IMR-90 (cell line): ENCODE results near the gene KIF22. TPM values are rescaled to one million over a fixed set of nuclear protein-coding genes. Genes with fewer than 3 reads are reported as not detected.

Experiments
- ATAC-seq: fragments of 200-7000 bp; cut with Tn5 transposase; 2 replicates; pipeline ENCODE4 v1.9.1; 2020; ENCODE audit warnings: low read depth, mild to moderate bottlenecking, moderate library complexity
- BruUV-seq: library from RNA; stranded (reverse); fragments of 400-500 nt; replicated peaks from 2 replicates; lab custom pipeline; 2021; lab: Mats Ljungman, UMichigan
- CTCF ChIA-PET: fragments of 300-600 bp; formaldehyde crosslinking; extraction: SDS; loops from one replicate; lab custom pipeline; 2021; ENCODE audit warnings: antibody characterized with exemption; lab: Yijun Ruan, JAX
- POLR2A ChIA-PET: fragments of 300-600 bp; sonication (Branson Sonifier 250); formaldehyde crosslinking; loops from one replicate; lab custom pipeline; 2022; ENCODE audit warnings: antibody characterized with exemption; ENCODE audit not compliant: unreplicated experiment; lab: Charles Lee
- DNase-seq: peaks from one replicate; pipeline ENCODE4 v3.0.0; 2013
- H2AFZ ChIP-seq: replicated peaks from 2 replicates; pipeline ENCODE3; 2013; ENCODE audit warnings: low read length, mild to moderate bottlenecking; ENCODE audit not compliant: poor library complexity
- H2AK5ac ChIP-seq: 2 replicates; pipeline ENCODE4 v1.6.1; 2013; ENCODE audit warnings: low read depth, low read length, inconsistent platforms
- H2AK9ac ChIP-seq: replicated peaks from 2 replicates; pipeline ENCODE3; 2013; ENCODE audit warnings: mild to moderate bottlenecking, low read depth, low read length, moderate library complexity; ENCODE audit not compliant: poor library complexity
- H2BK120ac ChIP-seq: 2 replicates; pipeline ENCODE4 v1.6.1; 2013; ENCODE audit warnings: low read depth, low read length, inconsistent platforms
- H2BK15ac ChIP-seq: 3 replicates; pipeline ENCODE4 v1.6.1; 2013; ENCODE audit warnings: low read depth, low read length, inconsistent platforms
- H2BK20ac ChIP-seq: 2 replicates; pipeline ENCODE4 v1.6.1; 2013; ENCODE audit warnings: low read depth, mild to moderate bottlenecking, inconsistent platforms, low read length, moderate library complexity
- H2BK5ac ChIP-seq: 2 replicates; pipeline ENCODE4 v1.6.1; 2013; ENCODE audit warnings: mild to moderate bottlenecking, low read depth, low read length, inconsistent platforms; ENCODE audit not compliant: poor library complexity, severe bottlenecking
- H3K14ac ChIP-seq: replicated peaks from 2 replicates; pipeline ENCODE4 v1.6.1; 2013; ENCODE audit warnings: low read depth, low read length, inconsistent platforms
- H3K18ac ChIP-seq: 2 replicates; pipeline ENCODE4 v1.6.1; 2013; ENCODE audit warnings: low read depth, low read length, control low read depth
- H3K23ac ChIP-seq: 2 replicates; pipeline ENCODE4 v1.6.1; 2013; ENCODE audit warnings: low read depth, low read length, inconsistent platforms
- H3K27ac ChIP-seq: 2 replicates; pipeline ENCODE4 v1.5.1; 2013; ENCODE audit warnings: mild to moderate bottlenecking, control low read depth, low read length; ENCODE audit not compliant: insufficient read depth
- H3K27me3 ChIP-seq: 2 replicates; pipeline ENCODE4 v1.6.1; 2013; ENCODE audit warnings: low read length; ENCODE audit not compliant: control insufficient read depth, insufficient read depth
- H3K36me3 ChIP-seq: 2 replicates; pipeline ENCODE4 v1.6.1; 2013; ENCODE audit warnings: low read length, mixed read lengths; ENCODE audit not compliant: control insufficient read depth, insufficient read depth
- H3K4ac ChIP-seq: 2 replicates; pipeline ENCODE4 v1.6.1; 2013; ENCODE audit warnings: low read depth, low read length, inconsistent platforms
- H3K4me1 ChIP-seq: 2 replicates; pipeline ENCODE4 v1.6.1; 2013; ENCODE audit warnings: low read length, mixed read lengths; ENCODE audit not compliant: control insufficient read depth, insufficient read depth
- H3K4me2 ChIP-seq: 2 replicates; pipeline ENCODE4 v1.6.1; 2013; ENCODE audit warnings: low read depth, mild to moderate bottlenecking, control low read depth, low read length, moderate library complexity
- H3K4me3 ChIP-seq: 2 replicates; pipeline ENCODE4 v1.5.1; 2013; ENCODE audit warnings: low read depth, mild to moderate bottlenecking, control low read depth, low read length, moderate library complexity; ENCODE audit not compliant: insufficient read depth
- H3K56ac ChIP-seq: 2 replicates; pipeline ENCODE4 v1.6.1; 2013; ENCODE audit warnings: low read length, inconsistent platforms; ENCODE audit not compliant: insufficient read depth; ENCODE audit errors: extremely low read depth
- H3K79me1 ChIP-seq, 2 experiments: 2 replicates each; pipeline ENCODE4 v1.6.1; 2013; ENCODE audit warnings: low read length in 2 of 2, inconsistent platforms in 1 of 2, low read depth in 1 of 2
- H3K9ac ChIP-seq: 2 replicates; pipeline ENCODE4 v1.6.1; 2013; ENCODE audit warnings: low read depth, low read length, control low read depth
- H3K9me1 ChIP-seq: 2 replicates; pipeline ENCODE4 v1.6.1; 2013; ENCODE audit warnings: low read length, inconsistent platforms; ENCODE audit not compliant: insufficient read depth
- H3K9me3 ChIP-seq: 2 replicates; pipeline ENCODE4 v1.6.1; 2013; ENCODE audit warnings: low read length; ENCODE audit not compliant: control insufficient read depth, insufficient read depth
- H4K20me1 ChIP-seq: 2 replicates; pipeline ENCODE4 v1.6.1; 2013; ENCODE audit warnings: low read length, inconsistent platforms; ENCODE audit not compliant: insufficient read depth
- H4K5ac ChIP-seq: 2 replicates; pipeline ENCODE4 v1.6.1; 2013; ENCODE audit warnings: mild to moderate bottlenecking, low read depth, low read length, control low read depth
- H4K8ac ChIP-seq, 2 experiments: 2 replicates each; pipeline ENCODE4 v1.6.1; 2013; ENCODE audit warnings: low read depth in 2 of 2, low read length in 2 of 2, control low read depth in 1 of 2, inconsistent platforms in 1 of 2
- H4K91ac ChIP-seq: 2 replicates; pipeline ENCODE4 v1.6.1; 2013; ENCODE audit warnings: low read depth, low read length, inconsistent platforms; ENCODE audit not compliant: insufficient read depth
- BHLHE40 ChIP-seq: fragments of 150-350 bp; IDR thresholded peaks from 2 replicates; pipeline ENCODE4 v1.6.1; 2016; ENCODE audit warnings: mild to moderate bottlenecking, low read depth, low read length
- CHD1 ChIP-seq: IDR thresholded peaks from 2 replicates; pipeline ENCODE4 v1.6.1; 2012; ENCODE audit warnings: low read depth, low read length, improper control_type of control experiment
- CTCF ChIP-seq: conservative IDR thresholded peaks from 2 replicates; pipeline ENCODE4 v1.5.1; 2012; ENCODE audit warnings: mild to moderate bottlenecking, low read depth, low read length, improper control_type of control experiment
- ELK1 ChIP-seq: fragments of 150-350 bp; IDR thresholded peaks from 2 replicates; pipeline ENCODE4 v1.6.1; 2016; ENCODE audit warnings: low read depth, mild to moderate bottlenecking, low read length, moderate library complexity, borderline replicate concordance
- FOS ChIP-seq: fragments of 150-350 bp; IDR thresholded peaks from 2 replicates; pipeline ENCODE4 v1.6.1; 2016; ENCODE audit warnings: low read depth, low read length
- MAFK ChIP-seq: IDR thresholded peaks from 2 replicates; pipeline ENCODE4 v1.6.1; 2012; ENCODE audit warnings: low read depth, low read length, improper control_type of control experiment
- MXI1 ChIP-seq: IDR thresholded peaks from 2 replicates; pipeline ENCODE4 v1.6.1; 2012; ENCODE audit warnings: low read depth, mild to moderate bottlenecking, low read length, moderate library complexity, borderline replicate concordance
- NFE2L2 ChIP-seq: fragments of 150-350 bp; IDR thresholded peaks from 2 replicates; pipeline ENCODE4 v1.6.1; 2016; ENCODE audit warnings: low read depth, mild to moderate bottlenecking, low read length
- POLR2A ChIP-seq: IDR thresholded peaks from 2 replicates; pipeline ENCODE4 v1.6.1; 2012; ENCODE audit warnings: mild to moderate bottlenecking, low read depth, low read length
- RAD21 ChIP-seq: IDR thresholded peaks from 2 replicates; pipeline ENCODE4 v1.6.1; 2012; ENCODE audit warnings: low read length, improper control_type of control experiment
- RCOR1 ChIP-seq: IDR thresholded peaks from 2 replicates; pipeline ENCODE4 v1.6.1; 2012; ENCODE audit warnings: mild to moderate bottlenecking, low read length, improper control_type of control experiment; ENCODE audit not compliant: insufficient replicate concordance
- RFX5 ChIP-seq: IDR thresholded peaks from 2 replicates; pipeline ENCODE4 v1.8.0; 2012; ENCODE audit warnings: low read depth, mild to moderate bottlenecking, low read length, moderate library complexity
- SMC3 ChIP-seq: fragments of 150-350 bp; IDR thresholded peaks from 2 replicates; pipeline ENCODE4 v1.6.1; 2016; ENCODE audit warnings: low read depth, mild to moderate bottlenecking, antibody characterized with exemption, low read length, moderate library complexity
- USF2 ChIP-seq: fragments of 150-350 bp; IDR thresholded peaks from 2 replicates; pipeline ENCODE4 v1.6.1; 2017; ENCODE audit warnings: mild to moderate bottlenecking, antibody characterized with exemption, low read length, low read depth
- WGBS, 2 experiments: methylation state at CpG; one replicate each; pipeline versions ENCODE4 v1.1.5 to v1.1.7; 2013; ENCODE audit warnings: missing lambda C conversion rate in 2 of 2; ENCODE audit not compliant: insufficient read length in 1 of 2; ENCODE audit errors: extremely low coverage in 2 of 2; 5-methylcytosine and 5-hydroxymethylcytosine counted together
- dilution Hi-C: fragments of 300-500 bp; cut with HindIII; formaldehyde crosslinking; loops from one replicate; pipeline ENCODE4 v1.14.3; 2018; ENCODE audit warnings: low sequenced_read_pairs; ENCODE audit not compliant: unreplicated experiment
- in situ Hi-C: fragments of 300-500 bp; cut with MboI; formaldehyde crosslinking; loops from 3 replicates; pipeline ENCODE4 v1.14.3; 2019; ENCODE audit warnings: low sequenced_read_pairs, inconsistent platforms, mixed read lengths
- intact Hi-C: fragments of 100-400 bp; cut with micrococcal nuclease; formaldehyde crosslinking; loops from 2 replicates; pipeline ENCODE4 v1.10.0; 2022
- polyA plus RNA-seq, 3 experiments: library from polyadenylated mRNA; depleted of rRNA; stranded (reverse); fragments of >200 nt; gene quantifications; 2 replicates each; pipeline ENCODE4 v1.2.3, GENCODE V29; 2012; ENCODE audit warnings: low replicate concordance in 1 of 3
- total RNA-seq: library from RNA; depleted of rRNA; stranded (reverse); fragments of >200 nt; gene quantifications from 2 replicates; pipeline ENCODE4 v1.2.3, GENCODE V29; 2012

The KIF22 gene
- total and polyA plus RNA-seq, 2 of the 4 experiments (the other 2 are of a cell fraction) = 43.0 to 65.1 TPM

- Histone ChIP-seq H2BK20ac (no peak overlapping the region), H4K5ac (no peak overlapping the region), H3K9ac (peak overlapping the region; percentile 85; the same call in 1 of the 2 replicates), H3K9me3 (no peaks in the 10 kb centered on the region), H2BK5ac (peak overlapping the region; percentile 82), H3K27ac (0 out of 2 replicates have a peak overlapping the region, but pooled peaks have one; percentile 0), H3K18ac (no peak overlapping the region), H3K79me1 (peaks cover 8 to 43% of the 10 kb centered on the region in 2 experiments; a peak in 3 of 4 replicates), H2AFZ (no peak overlapping the region), H4K20me1 (peaks cover 30% of the 10 kb centered on the region), H2AK5ac (peak overlapping the region; percentile 61; the same call in 1 of the 2 replicates), H3K56ac (no peak overlapping the region), H2AK9ac (no peak overlapping the region), H3K4me3 (no peak overlapping the region), H3K36me3 (peaks cover 12% of the 10 kb centered on the region), H3K9me1 (peaks cover 8% of the 10 kb centered on the region; the same call in 1 of the 2 replicates), H3K27me3 (no peaks in the 10 kb centered on the region), H4K91ac (no peak overlapping the region), H3K14ac (0 out of 2 replicates have a peak overlapping the region, but pooled peaks have one; percentile 39), H4K8ac (no peak overlapping the region; a peak in 2 of 4 replicates), H3K4ac (peak overlapping the region; percentile 39), H3K4me2 (peak overlapping the region; percentile 96; the same call in 1 of the 2 replicates), H3K4me1 (peaks cover 23% of the 10 kb centered on the region), H2BK120ac (no peak overlapping the region), H3K23ac (peak overlapping the region; percentile 48; the same call in 1 of the 2 replicates), H2BK15ac (no peak overlapping the region)
- intact Hi-C loops (no loop called here), in situ Hi-C loops (no loop called here), dilution Hi-C loops (no loop called here)
- ChIA-PET POLR2A (no interaction called here), CTCF (interaction anchor here (2.4 kb wide), 1 partner anchor 39 kb away, joined by 10 read pairs; no protein-coding TSS in a partner anchor)
- no peak for ATAC-seq
- 84% methylated on average over 17 of the region's 31 CpGs; no CpG with 5 or more reads in 1 of the 2 experiments for WGBS, 2 experiments
- DNase-seq = no peak
- BruUV-seq = no TSS peak
- TF ChIP-seq POLR2A (no peak), RFX5 (no peak), ELK1 (no peak), CTCF (no peak), MXI1 (no peak), BHLHE40 (no peak), NFE2L2 (no peak), RCOR1 (no peak), CHD1 (no peak), FOS (no peak), SMC3 (no peak), MAFK (no peak), USF2 (no peak), RAD21 (no peak)
Measured at GRCh38 chr16:29809031-29809747, 18.6 kb downstream of the KIF22 start.
